ENCODE data around the gene FOSB.
A peak's percentile ranks its signal among the peaks of the same experiment; 100 is the strongest.

The FOSB gene

GRCh38 chr19:45442778-45443461 is 24.9 kb upstream of the FOSB start:
- peak; percentile 90 for DNase-seq

GRCh38 chr19:45443462-45444317 is 24.1 kb upstream of the FOSB start:
- peak; percentile 82 for DNase-seq

GRCh38 chr19:45444318-45445041 is 23.3 kb upstream of the FOSB start:
- peak; percentile 93 for DNase-seq

GRCh38 chr19:45445139-45445538 is 22.7 kb upstream of the FOSB start:
- no peak for DNase-seq

- no peak for DNase-seq
Observed at GRCh38 chr19:45446295-45446694, 21.5 kb upstream of the FOSB start.

- no peak for DNase-seq
Observed at GRCh38 chr19:45446944-45447343, 20.9 kb upstream of the FOSB start.

- DNase-seq: no peak
Observed at GRCh38 chr19:45448425-45448756, 19.4 kb upstream of the FOSB start.

- peak; percentile 25 for DNase-seq
Observed at GRCh38 chr19:45448887-45449299, 18.9 kb upstream of the FOSB start.

GRCh38 chr19:45450012-45450333 is 17.8 kb upstream of the FOSB start:
- peak; percentile 64 for DNase-seq

GRCh38 chr19:45451131-45451849 is 16.5 kb upstream of the FOSB start:
- peak; percentile 80 for DNase-seq

GRCh38 chr19:45451850-45452387 is 15.9 kb upstream of the FOSB start:
- no peak for DNase-seq

GRCh38 chr19:45455707-45456499 is 11.9 kb upstream of the FOSB start:
- peak; percentile 89 for DNase-seq

- no peak for DNase-seq
Observed at GRCh38 chr19:45456500-45456815, 11.3 kb upstream of the FOSB start.

GRCh38 chr19:45457776-45458175 is 10.0 kb upstream of the FOSB start:
- no peak for DNase-seq

- no peak for DNase-seq
Observed at GRCh38 chr19:45460807-45461347, 6.9 kb upstream of the FOSB start.

GRCh38 chr19:45462174-45462573 is 5.6 kb upstream of the FOSB start:
- DNase-seq: no peak

GRCh38 chr19:45463241-45463640 is 4.6 kb upstream of the FOSB start:
- no peak for DNase-seq

- no peak for DNase-seq
Observed at GRCh38 chr19:45464274-45464673, 3.5 kb upstream of the FOSB start.

GRCh38 chr19:45464852-45465441 is 2.8 kb upstream of the FOSB start:
- no peak for DNase-seq

- DNase-seq: no peak
Observed at GRCh38 chr19:45467115-45467455, 711 bp upstream of the FOSB start.

- DNase-seq: no peak
Observed at GRCh38 chr19:45468159-45468651, 409 bp downstream of the FOSB start.

- DNase-seq: no peak
Observed at GRCh38 chr19:45468803-45469131, 971 bp downstream of the FOSB start.
